Kasumi-1 (cell line): ENCODE measurements around the gene SDK2.

Experiments used
- DNase-seq, 2 experiments: peaks; one replicate each; lab custom pipeline; 2025; lab: John Stamatoyannopoulos, UW

Gene SDK2

GRCh38 chr17:73653810-73654209 is 9.6 kb upstream of the SDK2 start:
- DNase-seq: no peak

- no peak for DNase-seq
These were observed 8.7 kb upstream of the SDK2 start for GRCh38 chr17:73652886-73653480.

- DNase-seq: no peak
These were observed 6.5 kb upstream of the SDK2 start for GRCh38 chr17:73650617-73651200.

GRCh38 chr17:73650140-73650539 is 5.9 kb upstream of the SDK2 start:
- peak in 1 of 2 experiments; percentile 26 for DNase-seq

DNA sequence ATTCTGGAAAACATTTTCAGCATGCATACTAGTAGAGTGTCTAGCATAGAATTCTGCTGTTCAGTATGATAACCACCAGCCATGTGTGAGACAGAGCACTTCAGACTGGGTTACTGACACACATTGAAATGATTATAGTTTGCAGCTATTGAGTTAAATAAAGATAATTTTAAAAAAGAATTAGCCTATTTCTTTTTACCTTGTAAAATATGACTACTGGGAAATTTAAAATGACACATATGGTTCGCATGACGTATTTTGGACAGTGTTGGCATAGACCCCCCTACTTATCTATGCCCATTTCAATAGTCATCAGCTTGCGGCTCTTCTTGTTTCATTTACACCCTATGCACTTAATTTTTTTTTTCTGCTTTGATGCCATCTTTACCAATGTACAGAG is 4.7 kb upstream of the SDK2 start:
- no peak for DNase-seq

GRCh38 chr17:73648543-73648820 is 4.2 kb upstream of the SDK2 start:
- no peak for DNase-seq

DNA sequence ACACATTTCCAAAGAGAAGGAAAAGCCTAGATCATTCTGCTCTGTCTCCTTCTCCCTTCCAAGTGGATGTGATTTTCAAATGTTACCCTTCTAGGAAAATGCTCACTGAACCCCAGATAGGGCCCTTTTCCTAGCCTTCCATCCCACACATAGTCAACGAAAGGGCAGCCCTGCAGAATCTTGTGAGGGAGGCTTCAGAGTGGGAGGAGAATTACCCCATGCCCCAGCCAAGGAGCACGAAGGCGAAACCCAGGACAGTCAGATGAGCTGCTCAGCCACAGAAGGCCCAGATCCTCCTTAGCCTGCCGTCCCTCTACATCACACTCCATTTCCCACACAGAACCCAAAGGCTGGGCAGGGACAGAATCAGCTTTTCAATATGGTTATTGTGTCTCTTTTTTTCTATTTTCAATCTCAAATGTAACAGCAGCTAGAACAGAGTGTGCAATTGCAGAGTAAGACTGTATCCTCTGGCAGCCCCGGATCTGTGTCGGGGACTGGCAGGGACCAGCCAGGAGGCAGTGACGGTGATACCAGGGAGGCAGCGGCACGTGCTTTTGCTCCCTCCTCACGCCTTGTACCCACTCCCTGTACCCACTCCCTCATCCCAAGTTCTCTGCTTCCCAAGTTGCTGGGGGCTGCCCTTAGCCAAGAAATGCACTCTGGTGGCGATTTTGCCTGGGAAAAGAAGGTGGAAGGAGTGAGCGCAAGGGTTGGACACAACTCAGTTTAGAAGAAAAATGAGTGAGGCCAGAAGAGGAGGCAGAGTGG is 3.7 kb upstream of the SDK2 start:
- no peak for DNase-seq

DNA sequence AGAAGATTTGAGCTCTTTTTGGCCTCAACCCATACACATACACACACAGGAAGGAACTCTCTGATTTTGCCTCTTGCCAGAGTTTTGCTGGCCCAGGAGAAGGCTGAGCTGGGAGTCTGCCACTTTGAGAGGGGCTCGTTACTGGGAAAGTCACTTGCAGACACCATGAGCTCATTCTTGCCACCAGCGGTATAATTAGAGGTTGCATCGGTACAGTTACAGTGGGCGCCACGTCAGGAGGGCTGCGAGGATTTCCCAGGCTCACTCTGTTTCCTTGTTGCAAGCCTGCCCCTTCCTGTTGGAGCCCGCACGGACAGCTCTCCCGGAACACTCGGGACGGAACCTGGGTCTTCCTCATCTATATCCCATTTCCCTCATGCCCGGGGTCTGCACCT is 3.1 kb upstream of the SDK2 start:
- DNase-seq: no peak

DNA sequence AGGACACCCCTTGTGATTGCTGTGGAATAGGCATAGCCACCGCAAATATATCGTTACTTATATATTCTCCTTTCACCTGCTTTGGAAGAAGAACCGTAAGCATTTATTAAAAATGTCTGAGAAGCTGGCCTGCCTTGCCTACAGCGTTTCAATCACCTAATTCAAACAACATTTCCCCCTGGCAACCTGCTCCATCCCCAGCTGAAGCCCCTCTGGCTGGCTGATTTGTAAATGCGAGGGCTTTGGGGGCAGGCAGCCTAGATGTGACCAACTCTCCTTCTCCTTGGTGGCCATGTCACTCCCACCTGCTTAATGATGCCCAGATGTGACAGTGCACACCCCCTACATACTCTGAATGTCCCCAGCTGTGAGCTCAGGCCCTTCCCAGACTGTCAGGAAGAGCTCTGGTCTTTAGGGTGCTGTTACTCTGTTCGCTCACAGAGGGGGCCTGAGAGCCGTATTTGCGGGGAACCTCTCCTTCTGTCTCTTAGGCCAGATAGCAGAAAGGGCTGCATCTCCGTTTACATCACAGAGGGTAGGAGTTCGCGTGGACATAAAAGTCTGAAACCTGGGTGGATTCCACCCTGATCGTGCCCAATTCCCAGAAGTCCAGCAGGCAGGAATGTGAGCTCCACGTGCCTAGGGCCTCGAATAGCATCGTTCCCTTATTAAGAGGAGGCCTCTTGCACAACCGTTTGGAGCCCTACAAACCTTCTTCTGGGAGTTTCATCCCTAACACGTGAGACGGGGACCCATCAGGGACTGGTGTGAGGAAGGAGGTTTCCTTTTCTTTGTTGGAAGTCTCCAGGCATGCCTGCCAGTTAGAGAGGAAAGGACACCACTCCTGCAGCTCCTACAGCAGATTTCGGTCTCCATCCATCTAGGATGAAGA is 2.4 kb upstream of the SDK2 start:
- peak; percentile 59 to 61 for DNase-seq

DNA sequence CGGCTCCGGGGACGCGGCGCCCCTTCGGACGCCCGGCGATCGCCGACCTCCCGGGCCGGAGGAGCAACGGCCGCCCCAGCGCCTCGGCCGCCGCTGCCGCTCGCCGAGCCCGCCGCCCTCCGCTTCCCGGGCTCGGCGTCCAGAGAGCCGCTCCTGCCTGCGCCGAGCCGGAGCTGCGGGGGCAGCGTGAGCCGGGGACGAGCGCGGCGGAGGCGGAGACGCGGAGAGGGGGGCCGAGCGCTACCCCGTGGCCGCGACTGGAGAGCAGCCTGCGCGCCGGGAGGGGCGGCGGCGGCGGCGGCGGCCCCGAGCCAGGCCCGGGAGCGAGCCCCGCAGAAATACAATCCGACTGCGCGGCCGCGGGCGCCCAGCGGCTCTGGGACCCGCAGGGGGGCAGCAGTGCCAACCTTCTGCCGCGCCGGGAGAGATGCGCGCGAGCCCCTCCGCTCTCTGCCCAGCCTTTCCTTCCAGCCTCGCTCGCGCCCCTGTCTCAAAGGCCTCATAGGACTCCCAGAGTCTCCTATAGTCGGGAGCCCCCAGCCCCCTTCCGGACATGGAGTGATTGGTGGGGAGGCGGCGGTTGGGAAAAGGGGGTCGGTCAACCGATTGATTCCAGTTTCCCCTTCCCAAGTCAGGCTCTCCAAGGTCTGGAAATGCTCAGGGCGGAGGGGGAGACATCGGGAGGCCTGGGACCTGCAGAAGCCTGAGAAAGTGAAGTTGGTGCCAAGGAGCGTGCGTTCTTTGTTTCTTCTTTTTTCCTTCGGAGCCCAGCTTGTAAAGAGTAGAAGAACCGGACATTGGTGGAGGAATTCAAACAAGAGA is 1.0 kb upstream of the SDK2 start:
- DNase-seq: peak; percentile 23 to 41

- no peak for DNase-seq
These were observed 447 bp downstream of the SDK2 start for GRCh38 chr17:73643852-73644144.

GRCh38 chr17:73643001-73643851 is 1.0 kb downstream of the SDK2 start:
- DNase-seq: peak in 1 of 2 experiments; percentile 20

DNA sequence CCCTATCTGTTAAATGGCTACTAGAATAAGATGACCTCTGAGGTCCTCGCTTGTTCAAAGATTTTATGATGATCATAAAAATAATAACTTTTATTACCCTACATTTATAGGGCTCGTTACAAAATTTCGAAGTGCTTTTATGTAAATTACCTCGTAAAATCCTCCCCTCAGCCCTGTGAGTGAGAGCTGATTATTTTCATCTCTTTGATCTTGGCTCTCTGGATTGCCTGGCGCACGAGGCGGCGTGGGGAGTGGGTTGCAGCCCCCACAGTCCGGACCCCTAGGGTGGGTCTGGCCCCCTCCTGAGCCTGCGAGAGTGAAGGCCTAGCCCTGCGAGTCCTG is 1.6 kb downstream of the SDK2 start:
- DNase-seq: no peak

DNA sequence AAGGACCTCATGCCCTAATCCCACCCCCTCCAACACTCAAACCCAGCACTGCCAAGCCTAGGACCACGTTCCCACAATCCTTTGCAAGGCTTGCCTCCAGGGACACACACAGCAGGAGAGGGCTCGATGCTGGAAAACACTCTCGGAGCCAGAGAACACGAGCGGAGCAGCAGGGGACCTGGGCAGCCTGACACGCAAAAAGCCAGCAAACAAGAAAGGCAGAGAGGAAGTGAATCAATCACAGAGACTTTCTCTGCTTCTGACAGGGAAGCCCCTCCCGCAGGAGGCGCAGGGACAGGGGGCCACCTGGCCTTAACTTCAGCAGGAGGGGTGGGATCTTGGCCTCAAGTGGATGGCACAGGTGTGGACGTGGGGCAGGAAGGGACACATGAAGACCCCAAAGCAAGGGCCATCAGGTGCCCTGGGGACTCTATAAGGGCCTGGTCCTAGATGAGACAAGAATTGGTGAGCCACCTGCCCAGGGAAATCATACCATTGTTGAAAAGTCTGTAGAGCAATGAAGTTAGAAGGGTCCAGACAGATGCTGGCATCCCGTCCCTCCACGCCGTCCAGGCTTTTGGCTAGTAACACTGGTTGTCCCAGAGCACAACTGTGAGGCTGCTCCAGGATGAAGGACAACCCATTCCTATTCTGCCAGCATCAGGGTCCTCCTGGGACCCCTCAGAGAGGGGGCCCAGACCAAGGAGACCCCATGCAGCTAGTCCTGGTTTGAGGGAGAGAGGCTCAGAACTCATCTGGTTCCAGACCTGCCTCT is 2.2 kb downstream of the SDK2 start:
- no peak for DNase-seq

DNA sequence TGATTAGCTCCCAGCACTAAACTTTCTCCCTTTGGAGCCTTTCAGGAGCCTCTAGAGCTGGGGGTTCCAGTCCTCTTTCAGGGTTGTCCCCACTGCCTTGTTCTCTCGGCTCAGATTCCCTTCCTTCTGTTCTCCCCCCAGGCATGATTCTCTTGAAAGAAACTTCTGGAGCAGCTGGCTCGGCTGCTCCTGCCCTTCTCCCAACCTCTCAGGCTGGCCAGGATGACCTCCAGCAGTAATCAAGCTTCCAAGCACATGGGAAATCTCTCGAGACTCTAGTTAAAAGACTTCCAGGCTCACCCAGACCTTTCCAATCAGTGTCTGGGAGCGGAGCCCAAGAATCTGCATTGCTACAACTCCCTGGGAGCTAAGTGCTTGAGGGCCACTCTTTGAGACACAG is 3.6 kb downstream of the SDK2 start:
- no peak for DNase-seq

DNA sequence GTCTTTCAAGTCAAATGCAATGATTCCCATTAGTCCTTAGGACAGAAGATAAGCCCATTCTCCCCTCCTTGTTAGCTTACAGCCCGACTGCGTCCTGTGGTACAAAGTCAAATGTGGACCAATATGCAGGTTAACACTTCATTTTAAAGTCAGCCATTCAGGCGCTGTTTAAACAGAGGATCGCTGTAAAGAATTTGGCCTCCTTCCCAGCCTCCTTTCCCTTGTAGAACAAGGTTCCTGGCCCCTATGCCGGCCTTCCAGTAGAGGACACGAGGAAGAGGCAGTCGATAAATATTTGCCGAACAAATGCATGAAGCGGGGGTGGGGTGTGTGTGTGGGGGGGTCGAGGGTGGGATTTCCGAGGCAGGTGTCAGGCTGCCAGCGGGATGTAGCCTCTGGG is 4.3 kb downstream of the SDK2 start:
- no peak for DNase-seq

DNA sequence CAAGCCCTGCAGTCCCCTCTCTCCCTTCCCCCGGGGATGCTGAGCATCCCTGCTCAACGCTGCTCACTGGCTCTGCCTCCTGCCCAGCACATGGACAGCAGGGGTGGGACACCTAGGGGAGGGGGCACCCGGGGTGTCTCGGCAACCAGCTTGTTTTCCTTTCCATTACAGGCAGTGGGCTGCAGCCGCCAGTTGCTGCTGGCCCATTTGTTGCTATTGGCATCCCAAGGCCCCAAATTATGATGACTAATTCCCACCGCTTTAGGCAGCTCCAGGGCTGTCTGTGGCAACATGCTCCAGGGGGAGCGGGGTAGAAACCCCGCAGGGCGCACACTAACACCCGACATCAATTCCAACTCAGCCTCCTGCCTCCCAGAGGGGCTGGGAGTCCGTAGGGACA is 4.9 kb downstream of the SDK2 start:
- no peak for DNase-seq

DNA sequence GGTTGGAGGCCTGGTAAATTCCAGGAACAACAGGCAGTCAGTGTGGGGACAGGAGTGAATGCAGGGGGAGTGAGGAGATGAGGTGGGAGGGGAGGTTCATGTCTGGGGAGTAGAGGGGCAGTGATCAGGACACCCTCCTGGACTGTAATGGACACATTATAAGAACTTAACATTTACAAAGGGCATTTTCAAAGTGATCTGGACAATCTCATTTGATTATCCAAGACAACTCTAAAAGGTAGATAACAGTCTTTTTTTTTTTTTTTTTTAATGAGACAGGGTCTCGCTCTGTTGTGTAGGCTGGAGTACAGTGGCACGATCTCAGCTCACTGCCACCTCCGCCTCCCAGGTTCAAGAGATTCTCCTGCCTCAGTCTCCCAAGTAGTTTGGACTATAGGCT is 5.7 kb downstream of the SDK2 start:
- no peak for DNase-seq

DNA sequence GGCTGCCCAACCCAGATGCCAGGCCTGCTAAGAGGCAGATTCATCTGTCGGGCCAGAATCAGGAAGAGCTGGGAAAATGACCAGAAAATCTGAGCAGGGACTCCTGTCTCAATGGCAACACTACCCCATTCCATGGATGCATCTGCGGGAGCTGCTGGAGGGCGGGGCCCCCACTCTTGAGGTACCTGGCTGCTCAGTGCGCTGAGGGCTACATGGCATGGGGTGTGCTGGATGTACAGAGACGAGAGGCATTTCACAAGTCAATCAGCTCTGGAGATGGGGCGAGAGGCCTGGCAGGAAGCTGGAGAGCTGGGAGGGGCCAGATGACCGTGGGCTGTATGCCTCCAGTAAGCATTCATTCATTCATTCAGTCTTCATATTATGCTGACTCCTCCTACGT is 6.4 kb downstream of the SDK2 start:
- no peak for DNase-seq

DNA sequence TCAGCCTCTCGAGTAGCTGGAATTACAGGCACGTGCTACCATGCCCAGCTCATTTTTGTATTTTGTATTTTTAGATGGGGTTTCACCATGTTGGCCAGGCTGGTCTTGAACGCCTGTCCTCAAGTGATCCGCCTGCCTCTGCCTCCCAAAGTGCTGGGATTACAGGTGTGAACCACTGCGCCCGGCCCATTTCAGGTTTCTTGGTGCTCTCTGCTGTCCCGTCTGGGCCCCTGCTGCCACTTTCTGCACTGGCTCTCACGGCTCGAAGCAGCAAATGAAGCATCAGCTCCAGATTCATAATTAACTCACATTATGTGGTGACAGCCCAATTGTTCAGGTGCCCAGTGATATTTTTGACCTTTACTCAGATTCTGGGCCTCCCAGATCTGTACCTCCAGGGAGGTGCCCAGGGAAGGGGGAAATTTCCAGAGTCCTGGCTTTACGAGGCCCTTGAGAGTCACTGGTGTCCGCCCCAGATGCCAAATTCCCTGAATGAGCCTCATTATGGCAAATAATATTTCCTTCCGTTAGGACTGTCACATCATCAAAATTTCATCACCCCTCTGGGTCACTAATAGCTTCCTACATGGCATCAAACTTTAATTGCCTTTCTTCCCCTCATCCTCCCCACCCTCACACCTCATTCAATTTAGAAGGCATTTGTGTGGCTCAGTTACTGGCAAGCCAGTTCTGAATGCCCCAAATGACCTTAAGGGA is 9.0 kb downstream of the SDK2 start:
- no peak for DNase-seq
